K562 (cell line): ENCODE measurements around the gene RTL10. TPM values are rescaled to one million over a fixed set of nuclear protein-coding genes. Genes with fewer than 3 reads are reported as not detected.

Source experiments
- ATAC-seq: fragments of 200-7000 bp; cut with Tn5 transposase; 3 replicates; pipeline ENCODE4 v1.9.1; 2020; ENCODE audit warnings: moderate library complexity
- BruUV-seq: library from RNA; stranded (reverse); fragments of 400-500 nt; replicated peaks from 2 replicates; lab custom pipeline; 2021; lab: Mats Ljungman, UMichigan
- CTCF ChIA-PET: fragments of 300-600 bp; formaldehyde crosslinking; extraction: SDS; loops from one replicate; lab custom pipeline; 2021; ENCODE audit warnings: low intra/inter-chr PET ratio; lab: Yijun Ruan, JAX
- POLR2A ChIA-PET: fragments of 300-600, 350-650 bp; sonication (Branson Sonifier 250); formaldehyde crosslinking; extraction: SDS; loops from one replicate; lab custom pipeline; 2021; ENCODE audit warnings: antibody characterized with exemption, inconsistent platforms; lab: Yijun Ruan, JAX
- DNase-seq, 4 experiments: peaks; one replicate each; pipeline versions ENCODE4 v3.0.0 to v3.0.0-alpha.2; 2011 to 2018; ENCODE audit warnings: low spot score in 3 of 4, mixed read lengths in 3 of 4; ENCODE audit errors: extremely low read depth in 1 of 4
- FAIRE-seq: peaks from 2 replicates; lab custom pipeline; 2011; peaks lifted over from hg19 to GRCh38; lab: Jason Lieb, UNC
- H2AFZ ChIP-seq: 2 replicates; pipeline ENCODE4 v1.6.0; 2011; ENCODE audit warnings: low read depth, low read length, control low read depth, inconsistent platforms
- H3K27ac ChIP-seq: fragments of 200-600 bp; 3 replicates; pipeline ENCODE4 v1.8.0; 2011; ENCODE audit warnings: low read depth, mild to moderate bottlenecking, control low read depth, inconsistent platforms, low read length, moderate library complexity, mixed read lengths; ENCODE audit errors: extremely low read depth
- H3K27me3 ChIP-seq, 2 experiments: fragments of 300-600 bp in 1 of 2; 2 replicates in 1 of 2; 3 replicates in 1 of 2; pipeline versions ENCODE4 v1.6.0 to v1.8.0; 2011; ENCODE audit warnings: inconsistent platforms in 2 of 2, low read length in 2 of 2, mild to moderate bottlenecking in 1 of 2, mixed read lengths in 1 of 2, moderate library complexity in 1 of 2; ENCODE audit not compliant: control insufficient read depth in 2 of 2, insufficient read depth in 2 of 2
- H3K36me3 ChIP-seq: fragments of 300-600 bp; 3 replicates; pipeline ENCODE4 v1.8.0; 2011; ENCODE audit warnings: mild to moderate bottlenecking, low read length, inconsistent platforms; ENCODE audit not compliant: control insufficient read depth, insufficient read depth
- H3K4me1 ChIP-seq, 2 experiments: fragments of 200-600 bp in 1 of 2; replicated peaks in 1 of 2; 2 replicates in 1 of 2; 3 replicates in 1 of 2; pipeline versions ENCODE4 v1.5.1 to v1.8.0; 2011; ENCODE audit warnings: inconsistent platforms in 2 of 2, low read length in 2 of 2, mild to moderate bottlenecking in 1 of 2, mixed read lengths in 1 of 2, moderate library complexity in 1 of 2; ENCODE audit not compliant: control insufficient read depth in 2 of 2, insufficient read depth in 2 of 2
- H3K4me2 ChIP-seq: 2 replicates; pipeline ENCODE4 v1.6.1; 2011; ENCODE audit warnings: low read length, control low read depth, inconsistent platforms, mixed read lengths; ENCODE audit not compliant: insufficient read depth
- H3K4me3 ChIP-seq: fragments of 200-600 bp; sonication (generic), shearing (Covaris generic); 2 replicates; pipeline ENCODE4 v1.5.1; 2016; ENCODE audit warnings: control low read depth, inconsistent platforms
- H3K79me2 ChIP-seq: fragments of 200-600 bp; 3 replicates; pipeline ENCODE4 v1.8.0; 2011; ENCODE audit warnings: low read length, inconsistent platforms; ENCODE audit not compliant: control insufficient read depth, insufficient read depth
- H3K9ac ChIP-seq, 2 experiments: 2 replicates each; pipeline versions ENCODE4 v1.6.0 to v1.6.1; 2011; ENCODE audit warnings: low read depth in 2 of 2, low read length in 2 of 2, control low read depth in 1 of 2, inconsistent platforms in 1 of 2, mild to moderate bottlenecking in 1 of 2, mixed read lengths in 1 of 2; ENCODE audit not compliant: insufficient read depth in 1 of 2
- H3K9me1 ChIP-seq: one replicate; pipeline ENCODE4 v1.6.0; 2011; ENCODE audit warnings: inconsistent platforms, mild to moderate bottlenecking, low read length, moderate library complexity; ENCODE audit not compliant: control insufficient read depth, insufficient read depth
- H3K9me3 ChIP-seq: replicated peaks from 2 replicates; pipeline ENCODE4 v1.5.1; 2011; ENCODE audit warnings: low read depth, low read length, inconsistent platforms; ENCODE audit not compliant: control insufficient read depth, insufficient read depth
- H4K20me1 ChIP-seq: replicated peaks from 2 replicates; pipeline ENCODE4 v1.6.1; 2011; ENCODE audit warnings: low read length, inconsistent platforms, mixed read lengths; ENCODE audit not compliant: control insufficient read depth, insufficient read depth
- ATF1 ChIP-seq, 2 experiments: fragments of 450-650 bp in 1 of 2; IDR thresholded peaks; 2 replicates each; pipeline ENCODE4 v1.6.1; 2016; ENCODE audit warnings: missing compliant biosample characterization in 1 of 2, missing genetic modification characterization in 1 of 2
- HMGN3 ChIP-seq: IDR thresholded peaks from 2 replicates; pipeline ENCODE4 v1.6.1; 2011; ENCODE audit warnings: borderline replicate concordance, low read depth, mild to moderate bottlenecking, mixed read lengths, low read length; ENCODE audit not compliant: insufficient read length; ENCODE audit errors: extremely low read depth
- HNRNPLL ChIP-seq: fragments of 200-400 bp; formaldehyde crosslinking; IDR thresholded peaks from 2 replicates; pipeline ENCODE4 v1.6.1; 2017; ENCODE audit warnings: low read length, low read depth, mild to moderate bottlenecking; ENCODE audit not compliant: poor library complexity, severe bottlenecking
- PHB2 ChIP-seq: fragments of 450-650 bp; IDR thresholded peaks from 2 replicates; pipeline ENCODE4 v1.6.1; 2017; ENCODE audit warnings: low read depth
- SIN3B ChIP-seq: fragments of 450-650 bp; IDR thresholded peaks from 2 replicates; pipeline ENCODE4 v1.6.1; 2017; ENCODE audit warnings: low read depth, mild to moderate bottlenecking, moderate library complexity
- SPI1 ChIP-seq: IDR thresholded peaks from 2 replicates; pipeline ENCODE4 v1.6.1; 2011; ENCODE audit warnings: low read depth, low read length, control low read depth, borderline replicate concordance
- WGBS: fragments of 100-300 bp; shearing (Covaris generic); methylation state at CpG from one replicate; pipeline ENCODE4 v1.1.6; 2016; ENCODE audit warnings: low coverage, mixed read lengths; ENCODE audit not compliant: insufficient coverage; ENCODE audit errors: missing lambda C conversion rate; 5-methylcytosine and 5-hydroxymethylcytosine counted together
- in situ Hi-C: fragments of 300-500 bp; cut with MboI; formaldehyde crosslinking; loops from 4 replicates; pipeline ENCODE4 v1.15.0; 2018; ENCODE audit warnings: inconsistent platforms, mixed read lengths
- intact Hi-C: fragments of 100-400 bp; cut with micrococcal nuclease; formaldehyde crosslinking; loops from 2 replicates; pipeline ENCODE4 v1.14.2; 2022
- polyA plus RNA-seq, 8 experiments: library from polyadenylated mRNA; depleted of rRNA in 4 of 8; stranded (reverse) in 5 of 8; unstranded in 3 of 8; fragments of >200 nt; fragmentation: Nextera tagmentation in 2 of 8; fragmentation: Illumina TruSeq in 1 of 8; extraction: Ambion mirVana in 2 of 8; extraction: Trizol in 1 of 8; gene quantifications; 2 replicates each; pipeline versions ENCODE4 v1.2.1 to v1.2.3, GENCODE V29; 2011 to 2014; ENCODE audit warnings: inconsistent platforms in 1 of 8, missing spikeins in 1 of 8
- total RNA-seq, 7 experiments: library from RNA; depleted of rRNA in 6 of 7; stranded (reverse); fragments of >200 nt in 6 of 7; fragmentation: Illumina TruSeq in 2 of 7; extraction: Trizol in 2 of 7; gene quantifications; 2 replicates each; pipeline versions ENCODE4 v1.2.1 to v1.2.3, GENCODE V29; 2011 to 2021; ENCODE audit warnings: low replicate concordance in 1 of 7
- TF ChIP-seq, protein P1 (sequence below): fragments of 450-650 bp; formaldehyde crosslinking; IDR thresholded peaks from 2 replicates; pipeline ENCODE4 v1.4.0; 2022; ENCODE audit warnings: missing genetic modification characterization
- TF ChIP-seq, protein P2 (sequence below): IDR thresholded peaks from 2 replicates; pipeline ENCODE4 v1.6.1; 2016; ENCODE audit warnings: missing genetic modification characterization, missing compliant biosample characterization

Gene RTL10
- total and polyA plus RNA-seq, 9 of the 15 experiments (the other 6 are each of a cell fraction or from before 2014, with no cell fraction given), result 19.8 to 75.5 (median 32.5) TPM

GRCh38 chr22:19862619-19863246 lies 8.1 kb upstream of the RTL10 start (continued):
- TF ChIP-seq, protein P1, sequence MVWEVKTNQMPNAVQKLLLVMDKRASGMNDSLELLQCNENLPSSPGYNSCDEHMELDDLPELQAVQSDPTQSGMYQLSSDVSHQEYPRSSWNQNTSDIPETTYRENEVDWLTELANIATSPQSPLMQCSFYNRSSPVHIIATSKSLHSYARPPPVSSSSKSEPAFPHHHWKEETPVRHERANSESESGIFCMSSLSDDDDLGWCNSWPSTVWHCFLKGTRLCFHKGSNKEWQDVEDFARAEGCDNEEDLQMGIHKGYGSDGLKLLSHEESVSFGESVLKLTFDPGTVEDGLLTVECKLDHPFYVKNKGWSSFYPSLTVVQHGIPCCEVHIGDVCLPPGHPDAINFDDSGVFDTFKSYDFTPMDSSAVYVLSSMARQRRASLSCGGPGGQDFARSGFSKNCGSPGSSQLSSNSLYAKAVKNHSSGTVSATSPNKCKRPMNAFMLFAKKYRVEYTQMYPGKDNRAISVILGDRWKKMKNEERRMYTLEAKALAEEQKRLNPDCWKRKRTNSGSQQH (CRISPR knock-in tag), result 0 out of 2 replicates have a peak, but pooled peaks have one; percentile 45
- TF ChIP-seq ATF1 (CRISPR knock-in tag; IDR thresholded peaks at IDR 0.05), result no peak
- no peak for TF ChIP-seq ATF1 (tag; IDR thresholded peaks at IDR 0.05)
- TF ChIP-seq, all 486 proteins: peak for 7

DNA sequence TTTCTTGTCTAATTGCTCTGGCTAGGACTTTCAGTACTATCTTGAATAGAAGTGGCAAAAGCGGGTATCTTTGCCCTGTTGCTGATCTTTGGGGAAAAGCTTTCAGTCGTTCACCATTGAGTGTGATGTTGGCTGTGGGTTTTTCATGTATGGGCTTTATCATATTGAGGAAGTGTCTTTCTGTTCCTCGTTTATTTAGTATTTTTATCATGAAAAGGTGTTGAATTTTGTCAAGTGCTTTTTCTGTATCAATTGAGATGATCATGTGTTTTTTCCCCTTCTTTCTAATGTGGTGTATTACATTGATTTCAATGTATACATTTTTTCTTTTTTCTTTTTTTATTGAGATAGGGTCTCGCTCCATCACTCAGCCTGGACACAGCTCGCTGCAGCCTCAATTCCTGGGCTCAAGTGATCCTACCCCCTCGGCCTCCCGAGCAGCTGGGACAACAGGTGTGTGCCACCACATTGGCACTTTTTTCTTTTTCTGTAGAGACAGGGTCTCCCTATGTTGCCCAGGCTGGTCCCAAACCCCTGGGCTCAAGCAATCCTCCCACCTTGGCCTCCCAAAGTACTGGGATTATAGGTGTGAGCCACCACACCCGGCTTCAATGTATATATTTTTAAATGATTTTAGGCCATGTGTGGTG lies 5.3 kb upstream of the RTL10 start:
- Histone ChIP-seq H3K27ac (no peak overlapping the region), H3K9ac (no peak overlapping the region), H3K9me1 (no peaks in the 10 kb centered on the region), H3K4me1 (peaks cover 14 to 15% of the 10 kb centered on the region in 2 experiments), H3K36me3 (no peaks in the 10 kb centered on the region), H3K79me2 (peaks cover 18% of the 10 kb centered on the region), H3K4me2 (no peak overlapping the region), H3K4me3 (no peak overlapping the region), H4K20me1 (no peaks in the 10 kb centered on the region), H3K9me3 (no peaks in the 10 kb centered on the region), H3K27me3 (no peaks in the 10 kb centered on the region), H2AFZ (no peak overlapping the region)
- DNase-seq (no peak), ATAC-seq (no peak), FAIRE-seq (no peak)
- ChIA-PET POLR2A (interaction anchor here (6.0 kb wide), 1 partner anchor 10 kb away, joined by 51 read pairs; no protein-coding TSS in a partner anchor), CTCF (no interaction called here)
- intact Hi-C loops (loop anchor here (10.0 kb wide), 1 partner anchor 165 kb away; the partner anchor contains the start of gene TANGO2), in situ Hi-C loops (no loop called here)
- WGBS, result 55% methylated on average over 8 of the region's 8 CpGs
- BruUV-seq, result no TSS peak
- TF ChIP-seq, protein P2, sequence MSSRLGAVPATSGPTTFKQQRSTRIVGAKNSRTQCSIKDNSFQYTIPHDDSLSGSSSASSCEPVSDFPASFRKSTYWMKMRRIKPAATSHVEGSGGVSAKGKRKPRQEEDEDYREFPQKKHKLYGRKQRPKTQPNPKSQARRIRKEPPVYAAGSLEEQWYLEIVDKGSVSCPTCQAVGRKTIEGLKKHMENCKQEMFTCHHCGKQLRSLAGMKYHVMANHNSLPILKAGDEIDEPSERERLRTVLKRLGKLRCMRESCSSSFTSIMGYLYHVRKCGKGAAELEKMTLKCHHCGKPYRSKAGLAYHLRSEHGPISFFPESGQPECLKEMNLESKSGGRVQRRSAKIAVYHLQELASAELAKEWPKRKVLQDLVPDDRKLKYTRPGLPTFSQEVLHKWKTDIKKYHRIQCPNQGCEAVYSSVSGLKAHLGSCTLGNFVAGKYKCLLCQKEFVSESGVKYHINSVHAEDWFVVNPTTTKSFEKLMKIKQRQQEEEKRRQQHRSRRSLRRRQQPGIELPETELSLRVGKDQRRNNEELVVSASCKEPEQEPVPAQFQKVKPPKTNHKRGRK (tag), result peak; percentile 90
- TF ChIP-seq PHB2 (no peak), SIN3B (no peak), HMGN3 (no peak), SPI1 (peak; percentile 56; the same call in 1 of the 2 replicates), HNRNPLL (peak; percentile 3)
